ENCODE data around the gene CNIH2. TPM values are rescaled to one million over a fixed set of nuclear protein-coding genes. Genes with fewer than 3 reads are reported as not detected.
A peak's percentile ranks its signal among the peaks of the same experiment; 100 is the strongest.
"Not testable (repeated sequence)": the region's sequence is repeated elsewhere in the genome, so short reads cannot be mapped to it uniquely, and the experiment has no call there.

The CNIH2 gene
- total RNA-seq, 1 experiment from 2014 or later: 4.4 TPM

DNA sequence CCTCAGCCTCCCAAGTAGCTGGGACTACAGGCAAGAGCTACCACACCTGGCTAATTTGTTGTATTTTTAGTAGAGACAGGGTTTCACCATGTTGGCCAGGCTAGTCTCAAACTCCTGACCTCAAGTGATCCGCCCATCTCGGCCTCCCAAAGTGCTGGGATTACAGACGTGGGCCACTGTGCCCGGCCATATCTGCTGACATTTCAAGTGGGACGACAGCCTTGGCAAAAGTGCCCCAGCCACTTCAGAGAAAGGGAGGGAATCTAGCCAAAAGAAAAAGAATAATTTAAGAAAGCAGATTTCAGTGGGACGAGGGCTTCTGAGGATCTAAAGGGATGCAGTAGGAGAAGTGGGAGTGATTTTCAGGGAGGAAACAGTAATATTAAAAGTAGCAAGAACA lies 24.9 kb upstream of the CNIH2 start:
- in situ Hi-C loops (cut with HindIII; ENCODE audit: low sequenced_read_pairs); DNase-seq (ENCODE audit: low spot score): not testable (repeated sequence)

DNA sequence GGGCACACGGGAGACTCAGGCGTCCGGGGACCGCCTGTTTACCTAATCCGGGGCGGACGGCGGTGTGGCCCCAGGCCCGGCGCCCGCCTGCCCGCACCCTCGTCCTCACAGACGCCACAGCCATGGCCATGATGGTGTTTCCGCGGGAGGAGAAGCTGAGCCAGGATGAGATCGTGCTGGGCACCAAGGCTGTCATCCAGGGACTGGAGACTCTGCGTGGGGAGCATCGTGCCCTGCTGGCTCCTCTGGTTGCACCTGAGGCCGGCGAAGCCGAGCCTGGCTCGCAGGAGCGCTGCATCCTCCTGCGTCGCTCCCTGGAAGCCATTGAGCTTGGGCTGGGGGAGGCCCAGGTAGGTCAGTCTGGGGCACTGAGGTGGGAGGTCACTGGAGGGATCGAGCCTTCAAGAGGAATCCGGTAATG lies 19.5 kb upstream of the CNIH2 start:
- in situ Hi-C loops (cut with HindIII; ENCODE audit: low sequenced_read_pairs): no loop called here

DNA sequence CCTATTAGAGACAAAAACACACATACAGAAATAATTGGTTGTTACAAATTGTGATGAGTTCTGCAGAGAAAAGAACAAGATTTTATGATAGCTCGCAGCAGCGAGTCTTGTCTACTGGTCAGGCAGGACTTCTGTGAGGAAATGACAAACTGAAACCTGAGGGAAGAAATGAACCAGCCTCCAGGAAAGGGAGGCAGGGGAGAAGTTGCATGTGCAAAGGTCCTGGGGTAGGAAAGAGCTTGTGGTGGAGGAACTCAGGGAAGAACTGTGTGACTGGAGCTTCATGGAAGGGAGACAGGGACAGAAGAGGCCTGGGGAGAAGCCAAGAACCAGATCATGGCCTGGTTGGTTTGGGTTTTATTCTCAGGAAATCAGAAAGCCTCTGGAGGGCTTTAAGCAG lies 18.8 kb upstream of the CNIH2 start:
- no peak for DNase-seq (ENCODE audit: low spot score)
- in situ Hi-C loops (cut with HindIII; ENCODE audit: low sequenced_read_pairs): no loop called here

More for the DNA sequence above, 19.5 kb upstream of the CNIH2 start:
- no peak for DNase-seq (ENCODE audit: low spot score)

DNA sequence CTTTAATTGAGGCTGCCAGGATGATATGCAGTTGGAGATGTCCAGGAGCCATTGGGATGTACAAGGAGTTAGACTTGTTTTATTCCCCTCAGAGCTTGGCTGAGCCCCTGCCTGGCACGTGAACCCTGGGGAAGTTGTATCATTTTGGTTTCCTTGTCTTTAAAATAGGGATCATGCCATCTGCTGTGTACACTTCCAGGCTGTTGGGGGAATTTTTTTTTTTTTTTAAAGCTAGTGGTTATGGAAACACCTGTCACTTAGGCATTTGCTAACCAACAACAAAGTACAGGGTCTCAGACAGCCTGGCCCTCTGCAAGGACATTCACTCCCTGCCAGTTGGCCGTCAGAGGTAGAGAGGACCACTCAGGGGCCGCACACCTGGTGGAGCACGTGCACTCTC lies 18.0 kb upstream of the CNIH2 start:
- DNase-seq (ENCODE audit: low spot score): no peak
- in situ Hi-C loops (cut with HindIII; ENCODE audit: low sequenced_read_pairs): no loop called here

DNA sequence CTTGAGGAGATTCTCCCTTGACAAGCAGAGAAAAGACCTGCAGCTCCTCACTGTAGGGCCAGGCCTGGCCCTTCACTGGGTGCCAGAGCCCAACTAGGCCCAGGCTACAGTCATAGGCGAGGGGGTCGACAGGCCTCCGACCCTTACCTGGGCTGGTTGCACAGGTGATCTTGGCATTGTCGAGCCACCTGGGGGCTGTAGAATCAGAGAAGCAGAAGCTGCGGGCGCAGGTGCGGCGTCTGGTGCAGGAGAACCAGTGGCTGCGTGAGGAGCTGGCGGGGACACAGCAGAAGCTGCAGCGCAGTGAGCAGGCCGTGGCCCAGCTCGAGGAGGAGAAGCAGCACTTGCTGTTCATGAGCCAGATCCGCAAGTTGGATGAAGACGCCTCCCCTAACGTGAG lies 16.4 kb upstream of the CNIH2 start:
- DNase-seq (ENCODE audit: low spot score): no peak
- in situ Hi-C loops (cut with HindIII; ENCODE audit: low sequenced_read_pairs): no loop called here

DNA sequence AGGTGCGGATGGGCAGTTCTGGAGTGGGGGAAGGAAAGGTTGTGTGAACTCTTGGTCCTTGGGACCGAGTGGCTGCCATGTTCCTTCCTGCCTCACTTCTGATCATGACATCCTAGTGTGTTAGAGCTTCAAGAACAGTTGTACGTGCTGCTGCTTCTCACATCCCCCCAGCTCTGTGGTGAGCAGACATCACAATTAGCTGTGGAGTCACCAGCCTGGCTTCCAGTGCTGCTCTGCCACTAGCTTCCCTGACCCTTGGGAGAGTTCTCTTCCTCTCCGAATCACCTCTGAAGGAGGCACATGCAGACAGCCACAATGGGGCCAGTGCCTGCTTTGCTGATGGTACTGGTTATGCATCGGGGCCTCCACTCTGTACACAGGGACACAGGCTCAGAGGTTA lies 15.8 kb upstream of the CNIH2 start:
- no peak for DNase-seq (ENCODE audit: low spot score)
- in situ Hi-C loops (cut with HindIII; ENCODE audit: low sequenced_read_pairs): no loop called here

DNA sequence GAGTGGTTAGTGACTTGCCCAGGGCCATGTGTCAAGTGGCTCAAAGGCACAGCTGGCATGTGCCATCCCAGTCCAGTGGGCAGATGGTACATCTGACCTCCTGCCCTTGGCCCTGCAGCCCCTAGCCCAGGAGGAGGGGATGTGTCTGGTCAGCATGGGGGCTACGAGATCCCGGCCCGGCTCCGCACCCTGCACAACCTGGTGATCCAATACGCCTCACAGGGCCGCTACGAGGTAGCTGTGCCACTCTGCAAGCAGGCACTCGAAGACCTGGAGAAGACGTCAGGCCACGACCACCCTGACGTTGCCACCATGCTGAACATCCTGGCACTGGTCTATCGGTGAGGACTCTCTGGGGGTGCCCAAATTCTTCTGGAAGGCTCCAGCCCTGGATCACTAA lies 15.3 kb upstream of the CNIH2 start:
- no peak for DNase-seq (ENCODE audit: low spot score)
- in situ Hi-C loops (cut with HindIII; ENCODE audit: low sequenced_read_pairs): no loop called here

DNA sequence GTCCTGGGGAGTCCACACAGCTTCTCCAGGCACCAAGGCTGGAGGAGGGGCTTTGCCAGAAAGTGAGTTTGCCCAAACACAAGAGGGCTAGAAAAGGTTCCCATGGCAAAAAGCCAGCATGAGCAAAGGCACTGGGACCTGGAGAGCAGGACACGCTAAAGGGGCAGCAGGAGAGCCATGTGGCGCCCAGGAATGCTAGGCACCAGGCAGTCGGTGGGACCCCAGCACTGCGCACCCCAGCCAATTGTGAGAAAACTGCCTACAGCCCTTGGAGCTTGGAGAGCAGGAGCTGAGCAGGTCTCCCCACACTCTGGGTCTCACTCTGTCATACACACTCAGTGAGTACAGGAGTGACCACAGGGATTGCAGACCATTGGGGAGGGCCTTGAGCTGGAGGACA lies 14.7 kb upstream of the CNIH2 start:
- in situ Hi-C loops (cut with HindIII; ENCODE audit: low sequenced_read_pairs): no loop called here
- no peak for DNase-seq (ENCODE audit: low spot score)

DNA sequence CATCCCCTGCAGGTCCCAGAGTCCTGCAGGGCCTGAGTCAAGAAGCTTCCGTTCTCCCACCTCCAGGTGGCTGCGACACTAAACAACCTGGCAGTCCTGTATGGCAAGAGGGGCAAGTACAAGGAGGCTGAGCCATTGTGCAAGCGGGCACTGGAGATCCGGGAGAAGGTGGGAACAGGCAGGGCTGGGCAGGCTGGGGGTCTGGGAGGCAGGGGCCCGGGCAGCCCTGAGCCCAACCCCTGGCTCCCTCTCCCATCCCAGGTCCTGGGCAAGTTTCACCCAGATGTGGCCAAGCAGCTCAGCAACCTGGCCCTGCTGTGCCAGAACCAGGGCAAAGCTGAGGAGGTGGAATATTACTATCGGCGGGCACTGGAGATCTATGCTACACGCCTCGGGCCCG lies 14.2 kb upstream of the CNIH2 start:
- DNase-seq (ENCODE audit: low spot score): no peak
- in situ Hi-C loops (cut with HindIII; ENCODE audit: low sequenced_read_pairs): no loop called here

DNA sequence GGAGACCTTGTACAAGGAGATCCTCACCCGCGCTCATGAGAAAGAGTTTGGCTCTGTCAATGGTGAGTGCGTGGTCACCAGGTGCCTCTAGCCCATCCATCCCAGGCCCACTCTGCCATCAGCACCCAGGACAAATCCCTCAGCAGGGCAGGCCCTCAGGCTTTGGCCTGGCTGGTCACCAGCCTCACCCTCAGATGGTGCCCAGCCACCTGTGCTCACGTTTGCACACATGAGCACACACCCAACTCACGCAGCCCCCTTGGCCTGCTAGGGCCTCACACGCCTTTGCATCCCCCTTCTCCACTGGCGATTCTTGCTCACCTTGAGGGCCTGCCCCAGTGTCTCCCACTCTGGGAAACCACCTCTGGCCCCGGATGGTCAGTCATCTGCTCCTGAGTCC lies 13.6 kb upstream of the CNIH2 start:
- in situ Hi-C loops (cut with HindIII; ENCODE audit: low sequenced_read_pairs): no loop called here
- no peak for DNase-seq (ENCODE audit: low spot score)

DNA sequence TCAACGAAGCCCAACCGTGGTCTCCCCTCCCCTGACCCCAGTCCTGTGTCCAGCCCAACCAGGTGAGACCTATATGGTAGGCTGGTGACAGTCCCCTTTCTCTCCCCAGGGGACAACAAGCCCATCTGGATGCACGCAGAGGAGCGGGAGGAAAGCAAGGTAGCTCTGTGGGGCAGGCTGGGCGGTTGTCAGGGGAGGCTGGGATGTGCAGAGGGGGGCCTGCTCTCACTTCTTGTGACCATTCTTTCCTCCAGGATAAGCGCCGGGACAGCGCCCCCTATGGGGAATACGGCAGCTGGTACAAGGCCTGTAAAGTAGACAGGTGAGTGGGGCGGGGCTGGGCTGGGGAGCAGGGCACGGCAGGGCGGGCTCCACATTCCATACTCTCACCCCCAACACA lies 13.1 kb upstream of the CNIH2 start:
- DNase-seq (ENCODE audit: low spot score): no peak
- in situ Hi-C loops (cut with HindIII; ENCODE audit: low sequenced_read_pairs): no loop called here

DNA sequence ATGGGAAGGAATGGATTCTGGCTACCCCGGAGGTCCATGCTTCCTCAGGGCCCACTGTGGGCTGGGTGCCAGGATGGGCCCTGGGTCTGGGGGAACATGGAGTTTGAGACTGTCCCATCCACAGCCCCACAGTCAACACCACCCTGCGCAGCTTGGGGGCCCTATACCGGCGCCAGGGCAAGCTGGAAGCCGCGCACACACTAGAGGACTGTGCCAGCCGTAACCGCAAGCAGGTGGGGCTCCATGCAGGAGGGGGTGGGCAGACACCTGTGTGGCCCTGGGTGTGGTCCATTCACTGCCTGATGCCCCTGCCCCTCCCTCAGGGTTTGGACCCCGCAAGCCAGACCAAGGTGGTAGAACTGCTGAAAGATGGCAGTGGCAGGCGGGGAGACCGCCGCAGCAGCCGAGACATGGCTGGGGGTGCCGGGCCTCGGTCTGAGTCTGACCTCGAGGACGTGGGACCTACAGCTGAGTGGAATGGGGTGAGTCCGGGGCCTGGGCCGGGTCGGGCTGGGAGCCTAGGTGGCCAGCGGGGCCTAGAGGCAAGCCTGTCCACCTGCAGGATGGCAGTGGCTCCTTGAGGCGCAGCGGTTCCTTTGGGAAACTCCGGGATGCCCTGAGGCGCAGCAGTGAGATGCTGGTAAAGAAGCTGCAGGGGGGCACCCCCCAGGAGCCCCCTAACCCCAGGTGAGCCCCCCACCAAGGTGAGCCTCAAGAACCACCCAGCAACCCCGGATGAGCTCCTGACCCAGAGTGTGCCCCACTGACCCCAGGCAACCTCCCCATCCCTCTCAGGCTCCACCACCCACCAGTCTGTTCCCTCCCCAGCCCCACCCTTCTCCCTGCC lies 12.2 kb upstream of the CNIH2 start:
- DNase-seq (ENCODE audit: low spot score): no peak
- in situ Hi-C loops (cut with HindIII; ENCODE audit: low sequenced_read_pairs): no loop called here

DNA sequence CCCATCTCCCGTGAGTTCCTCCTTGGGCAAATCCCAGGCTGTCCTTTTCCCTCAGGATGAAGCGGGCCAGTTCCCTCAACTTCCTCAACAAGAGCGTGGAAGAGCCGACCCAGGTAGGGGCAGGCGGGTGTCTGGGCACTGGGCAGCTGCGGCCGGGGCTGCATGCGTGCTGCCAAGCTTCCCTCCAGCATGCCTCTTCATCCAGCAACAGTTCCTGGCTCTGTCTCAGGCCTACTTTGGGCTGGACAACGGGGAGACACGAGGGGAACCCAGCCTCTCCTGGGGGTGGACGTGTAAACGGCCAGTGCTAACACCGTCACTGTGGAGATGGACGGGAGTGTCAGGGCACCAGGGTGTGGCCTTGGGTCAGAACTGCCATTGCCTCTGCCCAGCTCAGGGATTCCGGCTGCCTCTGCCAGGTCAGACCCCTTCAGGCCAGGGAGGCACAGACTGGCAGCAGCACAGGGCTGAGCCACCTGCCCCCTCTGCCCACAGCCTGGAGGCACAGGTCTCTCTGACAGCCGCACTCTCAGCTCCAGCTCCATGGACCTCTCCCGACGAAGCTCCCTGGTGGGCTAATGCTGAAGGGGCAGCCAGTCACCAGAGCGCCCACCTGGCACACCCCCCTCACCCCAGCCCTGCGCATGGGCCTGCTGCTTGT lies 11.5 kb upstream of the CNIH2 start:
- in situ Hi-C loops (cut with HindIII; ENCODE audit: low sequenced_read_pairs): no loop called here
- no peak for DNase-seq (ENCODE audit: low spot score)

DNA sequence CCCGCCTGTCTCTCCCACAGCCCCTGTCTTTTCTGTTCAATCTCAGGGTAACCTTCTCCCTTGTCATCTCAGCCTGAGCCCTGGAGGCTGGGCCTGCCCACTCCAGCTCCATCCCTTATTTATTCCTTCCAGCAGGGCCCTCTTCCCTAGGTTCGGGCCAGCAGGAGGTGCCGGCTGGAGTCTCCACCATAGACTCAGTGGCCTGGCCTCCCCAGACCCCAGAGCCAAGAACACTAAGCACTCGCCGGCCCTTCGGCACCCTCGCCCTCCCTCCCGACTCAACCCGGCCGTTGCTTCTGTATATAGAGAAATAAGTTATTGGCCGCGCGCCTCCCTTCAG lies 11.0 kb upstream of the CNIH2 start:
- DNase-seq (ENCODE audit: low spot score): no peak
- in situ Hi-C loops (cut with HindIII; ENCODE audit: low sequenced_read_pairs): no loop called here

DNA sequence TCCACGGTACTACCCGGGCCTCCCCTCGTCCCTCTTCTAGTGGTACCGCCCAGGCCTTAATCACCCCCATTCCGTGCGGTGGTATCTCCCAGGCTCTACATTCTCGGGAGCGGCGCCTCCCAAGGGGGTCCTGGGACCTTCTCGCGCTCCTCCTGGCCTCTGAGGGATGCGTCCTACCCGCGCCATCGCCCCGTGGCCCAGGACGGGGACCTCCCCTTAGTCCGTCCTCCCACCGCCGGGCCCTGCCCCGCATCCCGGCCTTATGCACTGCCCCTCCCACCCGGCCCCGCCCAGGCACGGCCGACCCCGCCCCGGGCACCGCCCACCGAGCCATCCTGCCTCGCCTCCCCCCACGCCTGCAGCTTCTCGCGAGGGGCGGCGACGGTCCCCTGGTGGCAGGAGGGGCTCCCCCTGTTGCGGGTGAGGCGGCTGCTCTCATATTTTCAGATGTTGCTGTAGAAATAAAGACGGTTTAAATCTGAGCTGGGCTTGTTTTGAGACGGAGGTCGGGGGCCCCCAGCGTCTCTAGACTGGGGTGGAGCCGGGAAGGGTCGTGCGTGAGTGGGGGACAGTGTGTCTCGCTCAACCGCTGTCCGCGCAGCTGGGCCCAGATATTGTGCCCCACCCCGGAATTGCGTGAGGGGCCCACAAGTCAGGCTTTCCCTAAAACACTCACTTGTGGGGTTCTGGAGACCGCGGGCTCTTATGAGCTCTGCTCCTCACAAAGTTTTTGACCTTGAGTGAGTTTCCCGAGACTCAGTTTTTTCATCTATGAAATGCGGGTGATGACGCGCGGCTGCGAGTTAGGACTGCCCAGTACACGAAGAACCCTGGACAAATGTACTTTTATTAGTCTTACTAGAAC lies 10.4 kb upstream of the CNIH2 start:
- in situ Hi-C loops (cut with HindIII; ENCODE audit: low sequenced_read_pairs): no loop called here
- peak; percentile 80 for DNase-seq (ENCODE audit: low spot score)

DNA sequence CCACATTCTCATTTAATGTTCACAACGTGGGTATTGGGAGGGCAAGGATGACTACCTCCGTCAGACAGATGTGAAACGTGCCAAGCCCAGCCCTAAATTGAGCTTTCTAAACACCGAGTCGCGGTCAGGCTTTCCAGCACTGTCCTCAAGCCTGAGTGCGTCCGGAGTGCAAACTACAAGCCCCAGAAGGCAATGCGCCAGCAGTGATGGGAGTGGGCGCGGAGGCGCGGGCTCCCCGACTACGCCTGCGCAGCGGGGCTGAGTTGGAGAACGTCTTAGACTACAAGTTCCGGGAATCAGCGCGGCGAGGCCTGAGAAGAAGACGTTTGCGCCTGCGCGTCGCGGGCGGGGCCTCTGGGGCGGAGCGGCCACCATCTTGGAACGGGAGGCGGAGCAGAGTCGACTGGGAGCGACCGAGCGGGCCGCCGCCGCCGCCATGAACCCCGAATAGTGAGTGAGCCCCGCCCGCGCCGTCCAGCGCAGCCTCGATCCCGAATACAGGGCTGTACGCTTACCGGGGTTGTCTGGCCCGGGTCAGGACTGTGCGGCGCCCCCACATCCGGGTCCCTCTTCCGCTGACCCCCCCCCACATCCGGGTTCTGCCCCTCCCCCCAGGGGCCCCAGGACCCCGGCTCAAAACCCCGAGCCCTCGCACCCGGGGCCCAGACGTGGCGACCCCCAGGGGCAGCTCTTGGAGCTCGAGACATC lies 9.6 kb upstream of the CNIH2 start, which contains the start of gene RAB1B:
Gene RAB1B, plus strand, starts transcription at position 396 of the 708 bp plus-strand sequence. Its CDS starts 41 bp downstream, at position 437.
- DNase-seq (ENCODE audit: low spot score): peak; percentile 99
- in situ Hi-C loops (cut with HindIII; ENCODE audit: low sequenced_read_pairs): no loop called here

DNA sequence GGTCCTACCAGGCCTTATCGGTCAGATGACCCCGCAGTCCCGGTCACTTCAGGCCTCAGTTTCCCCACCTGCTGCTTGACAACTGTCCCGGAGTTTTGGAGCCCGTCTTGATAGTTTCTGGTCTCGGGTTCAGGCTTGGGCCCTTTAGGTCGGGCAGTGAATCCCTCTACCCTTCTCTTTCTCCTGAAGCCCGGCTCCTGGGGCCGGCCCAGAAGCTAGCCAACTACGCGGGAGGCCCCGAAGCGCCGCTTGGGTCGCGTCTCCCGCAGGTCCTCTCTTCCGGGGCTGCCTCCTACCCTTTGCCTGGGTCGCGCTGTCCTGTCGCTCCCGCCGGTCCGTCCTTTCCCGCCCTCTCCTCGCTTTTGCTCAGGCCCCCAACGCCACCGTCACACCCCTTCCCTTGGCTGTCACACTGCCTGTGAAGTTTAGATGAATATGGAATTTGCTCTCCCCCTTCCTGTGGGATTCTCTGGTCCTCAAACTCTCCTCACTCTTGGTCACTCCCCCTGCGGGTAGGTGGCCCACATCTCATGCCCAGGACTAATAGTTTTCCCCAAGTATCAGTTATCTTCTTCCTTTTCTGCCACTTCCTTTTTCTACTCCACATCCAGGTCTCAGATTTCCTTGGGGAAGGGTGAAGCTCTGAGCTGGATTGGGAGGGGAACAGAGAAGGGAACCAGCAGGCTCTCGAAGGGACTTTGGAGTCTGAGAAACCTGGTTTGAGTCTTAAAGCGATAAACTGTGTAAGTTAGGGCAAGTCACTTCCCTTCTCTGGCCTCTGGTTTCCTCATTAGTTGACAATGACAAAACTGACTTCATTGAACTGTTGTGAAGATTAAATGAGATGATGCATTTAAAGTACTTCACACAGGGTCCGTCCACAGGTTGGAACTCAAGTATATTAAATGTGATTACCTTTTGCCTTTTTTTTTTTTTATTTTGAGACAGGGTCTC lies 8.7 kb upstream of the CNIH2 start:
- no peak for DNase-seq (ENCODE audit: low spot score)
- in situ Hi-C loops (cut with HindIII; ENCODE audit: low sequenced_read_pairs): no loop called here

DNA sequence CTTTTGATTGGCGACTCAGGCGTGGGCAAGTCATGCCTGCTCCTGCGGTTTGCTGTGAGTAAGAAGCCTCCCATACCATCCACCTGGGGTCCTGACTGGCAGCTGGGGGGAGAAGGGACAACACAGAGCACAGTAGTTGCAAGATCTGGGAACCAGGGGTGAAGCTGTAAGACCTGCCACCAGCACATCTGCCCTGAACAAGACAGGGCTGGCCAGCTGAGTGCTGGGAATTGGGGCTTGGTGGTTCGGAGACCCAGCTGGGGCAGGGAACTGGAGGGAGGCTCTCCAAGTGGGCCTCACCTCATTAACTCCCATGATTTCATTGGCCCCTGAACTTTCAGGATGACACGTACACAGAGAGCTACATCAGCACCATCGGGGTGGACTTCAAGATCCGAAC lies 6.2 kb upstream of the CNIH2 start:
- no peak for DNase-seq (ENCODE audit: low spot score)
- in situ Hi-C loops (cut with HindIII; ENCODE audit: low sequenced_read_pairs): no loop called here

All from G401 (cell line).